Sigmoid colon (tissue), 7 donors: ENCODE data around the gene PRPF31. TPM values are rescaled to one million over a fixed set of nuclear protein-coding genes. Genes with fewer than 3 reads are reported as not detected.

Experiments
- DNase-seq: peaks from one replicate; pipeline ENCODE4 v3.0.0-alpha.2; 2019
- H3K27ac ChIP-seq, 4 donors: fragments of 200-600 bp; sonication (generic); one replicate each; pipeline ENCODE4 v1.5.1; 2016 to 2019; ENCODE audit warnings: mild to moderate bottlenecking in 1 of 4
- H3K27me3 ChIP-seq, 3 donors: fragments of 200-600 bp; sonication (generic); one replicate each; pipeline ENCODE4 v1.5.1; 2019; ENCODE audit warnings: mild to moderate bottlenecking in 1 of 3
- H3K36me3 ChIP-seq, 4 donors: fragments of 200-600 bp; sonication (generic); one replicate each; pipeline ENCODE4 v1.5.1; 2016 to 2019
- H3K4me1 ChIP-seq, 4 donors: fragments of 200-600 bp; sonication (generic); one replicate each; pipeline ENCODE4 v1.5.1; 2017 to 2019
- H3K4me3 ChIP-seq, 4 donors: fragments of 200-600 bp; sonication (generic); one replicate each; pipeline ENCODE4 v1.5.1; 2017 to 2019; ENCODE audit warnings: mild to moderate bottlenecking in 2 of 4, moderate library complexity in 1 of 4
- H3K9me3 ChIP-seq, 4 donors: fragments of 200-600 bp in 3 of 4; sonication (generic) in 3 of 4; one replicate each; pipeline versions ENCODE4 v1.5.1 to v1.6.1; 2013 to 2019
- EP300 ChIP-seq, 4 donors: sonication (generic); formaldehyde crosslinking; IDR thresholded peaks; one replicate each; pipeline ENCODE4 v1.6.1; 2017; ENCODE audit warnings: antibody characterized with exemption in 4 of 4
- POLR2A ChIP-seq, 2 donors: fragments of 450-650 bp; IDR thresholded peaks; one replicate each; pipeline ENCODE4 v1.6.1; 2016; ENCODE audit warnings: antibody characterized with exemption in 2 of 2, mild to moderate bottlenecking in 2 of 2, moderate library complexity in 2 of 2
- POLR2AphosphoS5 ChIP-seq, 4 donors: sonication (generic); formaldehyde crosslinking; IDR thresholded peaks; one replicate each; pipeline ENCODE4 v1.6.1; 2017; ENCODE audit warnings: antibody characterized with exemption in 4 of 4
- WGBS, 2 donors: extraction: QIAGEN DNeasy Blood & Tissue Kit; methylation state at CpG; one replicate each; pipeline ENCODE4 v1.1.7; 2013; 5-methylcytosine and 5-hydroxymethylcytosine counted together
- intact Hi-C: fragments of 100-400 bp; cut with DNase I; formaldehyde crosslinking; loops from one replicate; pipeline ENCODE4 v1.15.1; 2023
- polyA plus RNA-seq, 3 donors: library from polyadenylated mRNA; stranded (reverse); fragments of 200-250 nt; gene quantifications; one replicate each; pipeline ENCODE4 v1.2.3, GENCODE V29; 2013
- total RNA-seq, 4 donors: library from RNA; depleted of rRNA; stranded (reverse); fragments of >200 nt; gene quantifications; one replicate each; pipeline ENCODE4 v1.1.0, GENCODE V29; 2016
- TF ChIP-seq, protein P1 (sequence below), 4 experiments: fragments of 450-650 bp in 3 of 4; fragments of 200-600 bp in 1 of 4; IDR thresholded peaks; one replicate each; pipeline ENCODE4 v1.5.1; 2016 to 2019; ENCODE audit warnings: antibody characterized with exemption in 4 of 4, mild to moderate bottlenecking in 3 of 4, moderate library complexity in 2 of 4
- donor health status: healthy with polysubstance abuse.
- donor health status: Bipolar disorder and iron deficiency.
- donor health status: healthy.

Gene PRPF31
- total and polyA plus RNA-seq, 7 donors, result 25.0 to 60.9 (median 51.0) TPM

GRCh38 chr19:54137699-54138488 lies 22.3 kb downstream of the PRPF31 start, which contains the start of gene CNOT3:
Gene CNOT3 (plus strand): TSS chr19:54137762. CDS start chr19:54142979, 5,217 bp downstream.
- intact Hi-C loops, result loop anchor here (2.0 kb wide), 2 partner anchors 21 to 23 kb away; partner anchors contain the start of genes LENG1, PRPF31 and TFPT
- Histone ChIP-seq H3K9me3 (no peaks in the 10 kb centered on the region), H3K4me1 (peaks cover 0 to 51% (median 44%) of the 10 kb centered on the region in 4 donors), H3K36me3 (peaks cover 3 to 18% (median 4%) of the 10 kb centered on the region in 4 donors), H3K27me3 (no peaks in the 10 kb centered on the region), H3K27ac (peak within 1 kb of the TSS; percentile 96 to 99 (median 96)), H3K4me3 (peak within 1 kb of the TSS; percentile 99 to 100 (median 100))
- 0 to 1% methylated on average over 103 of the region's 103 CpGs for WGBS, 2 donors
- TF ChIP-seq POLR2A (IDR thresholded peaks at IDR 0.05) (peak; percentile 75 to 83), POLR2AphosphoS5 (IDR thresholded peaks at IDR 0.05) (peak; percentile 79 to 97 (median 94)), EP300 (IDR thresholded peaks at IDR 0.05) (no peak)
- DNase-seq, result no peak

GRCh38 chr19:54138489-54139256 lies 23.1 kb downstream of the PRPF31 start:
- peak overlapping the region; percentile 96 to 99 (median 96) for H3K27ac ChIP-seq
- H3K9me3 ChIP-seq, result no peaks in the 10 kb centered on the region
- TF ChIP-seq POLR2A (IDR thresholded peaks at IDR 0.05), result no peak
- no peaks in the 10 kb centered on the region for H3K27me3 ChIP-seq
- no peak for DNase-seq
- intact Hi-C loops, result loop anchor here (2.0 kb wide), 1 partner anchor 20 kb away; the partner anchor contains the start of gene LENG1
- peaks cover 0 to 51% (median 44%) of the 10 kb centered on the region in 4 donors for H3K4me1 ChIP-seq
- peak overlapping the region; percentile 99 to 100 (median 100) for H3K4me3 ChIP-seq
- H3K36me3 ChIP-seq, result peaks cover 11 to 22% (median 12%) of the 10 kb centered on the region in 4 donors
- 25 to 35% methylated on average over 31 of the region's 31 CpGs for WGBS, 2 donors

DNA sequence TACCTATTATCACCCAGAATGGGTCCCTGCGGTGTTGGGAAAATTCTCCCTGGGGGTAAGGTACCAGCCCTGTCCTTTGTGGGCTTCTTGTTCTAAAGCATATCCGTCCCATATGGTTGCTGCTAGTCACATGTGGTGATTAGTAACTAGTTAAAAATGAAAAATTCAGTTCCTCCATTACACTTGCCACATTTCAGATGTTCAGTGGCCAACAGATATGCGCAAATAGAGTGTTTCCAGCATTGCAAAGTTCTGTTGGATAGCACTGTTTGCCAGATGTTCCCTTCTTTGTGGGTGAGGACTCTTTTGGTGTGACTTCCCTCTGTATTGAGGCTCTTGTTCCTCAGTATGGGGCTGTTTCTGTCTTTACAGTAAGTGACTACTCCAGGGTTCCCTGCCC lies 25.8 kb downstream of the PRPF31 start:
- WGBS, 2 donors, result 83 to 93% methylated on average over 3 of the region's 3 CpGs
- TF ChIP-seq, protein P1, sequence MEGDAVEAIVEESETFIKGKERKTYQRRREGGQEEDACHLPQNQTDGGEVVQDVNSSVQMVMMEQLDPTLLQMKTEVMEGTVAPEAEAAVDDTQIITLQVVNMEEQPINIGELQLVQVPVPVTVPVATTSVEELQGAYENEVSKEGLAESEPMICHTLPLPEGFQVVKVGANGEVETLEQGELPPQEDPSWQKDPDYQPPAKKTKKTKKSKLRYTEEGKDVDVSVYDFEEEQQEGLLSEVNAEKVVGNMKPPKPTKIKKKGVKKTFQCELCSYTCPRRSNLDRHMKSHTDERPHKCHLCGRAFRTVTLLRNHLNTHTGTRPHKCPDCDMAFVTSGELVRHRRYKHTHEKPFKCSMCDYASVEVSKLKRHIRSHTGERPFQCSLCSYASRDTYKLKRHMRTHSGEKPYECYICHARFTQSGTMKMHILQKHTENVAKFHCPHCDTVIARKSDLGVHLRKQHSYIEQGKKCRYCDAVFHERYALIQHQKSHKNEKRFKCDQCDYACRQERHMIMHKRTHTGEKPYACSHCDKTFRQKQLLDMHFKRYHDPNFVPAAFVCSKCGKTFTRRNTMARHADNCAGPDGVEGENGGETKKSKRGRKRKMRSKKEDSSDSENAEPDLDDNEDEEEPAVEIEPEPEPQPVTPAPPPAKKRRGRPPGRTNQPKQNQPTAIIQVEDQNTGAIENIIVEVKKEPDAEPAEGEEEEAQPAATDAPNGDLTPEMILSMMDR (IDR thresholded peaks at IDR 0.05), result no peak
- no peak for TF ChIP-seq EP300 (IDR thresholded peaks at IDR 0.05)
- TF ChIP-seq POLR2AphosphoS5 (IDR thresholded peaks at IDR 0.05), result no peak
- no peak for TF ChIP-seq POLR2A (IDR thresholded peaks at IDR 0.05)
- Histone ChIP-seq H3K27ac (no peak overlapping the region), H3K36me3 (peaks cover 36 to 49% (median 38%) of the 10 kb centered on the region in 4 donors), H3K4me1 (peaks cover 0 to 43% (median 37%) of the 10 kb centered on the region in 4 donors), H3K4me3 (no peak overlapping the region), H3K9me3 (no peaks in the 10 kb centered on the region), H3K27me3 (no peaks in the 10 kb centered on the region)
- intact Hi-C loops, result no loop called here
- no peak for DNase-seq

GRCh38 chr19:54142166-54142780 lies 26.7 kb downstream of the PRPF31 start:
- no peak for DNase-seq
- intact Hi-C loops, result no loop called here

More at GRCh38 chr19:54142166-54142780, 26.7 kb downstream of the PRPF31 start:
- peaks cover 45 to 58% (median 48%) of the 10 kb centered on the region in 4 donors for H3K36me3 ChIP-seq
- WGBS, 2 donors, result 85 to 89% methylated on average over 7 of the region's 7 CpGs
- no peaks in the 10 kb centered on the region for H3K9me3 ChIP-seq
- no peaks in the 10 kb centered on the region for H3K27me3 ChIP-seq
- peaks cover 0 to 46% (median 36%) of the 10 kb centered on the region in 4 donors for H3K4me1 ChIP-seq
- H3K4me3 ChIP-seq, result no peak overlapping the region
- no peak for TF ChIP-seq EP300 (IDR thresholded peaks at IDR 0.05)
- TF ChIP-seq POLR2A (IDR thresholded peaks at IDR 0.05), result no peak
- TF ChIP-seq POLR2AphosphoS5 (IDR thresholded peaks at IDR 0.05), result no peak
- TF ChIP-seq, protein P1 (IDR thresholded peaks at IDR 0.05), result no peak
- no peak overlapping the region for H3K27ac ChIP-seq
